ENCODE results near the gene FCGR2B. TPM values are rescaled to one million over a fixed set of nuclear protein-coding genes. Genes with fewer than 3 reads are reported as not detected.
"Not testable (repeated sequence)": the region's sequence is repeated elsewhere in the genome, so short reads cannot be mapped to it uniquely, and the experiment has no call there.

Gene FCGR2B
- total RNA-seq, 1 donor from 2014 or later: not detected

- H3K27ac Mint-ChIP-seq (ENCODE audit: unreplicated experiment): no peak overlapping the region
Measured at GRCh38 chr1:161691846-161692245, 28.9 kb downstream of the FCGR2B start.

GRCh38 chr1:161693020-161693712, 30.2 kb downstream of the FCGR2B start:
- not testable (repeated sequence) for H3K9me3 Mint-ChIP-seq (ENCODE audit: unreplicated experiment); DNase-seq (ENCODE audit: low spot score)

More at GRCh38 chr1:161691846-161692245, 28.9 kb downstream of the FCGR2B start:
- no peaks in the 10 kb centered on the region for H3K4me1 Mint-ChIP-seq (ENCODE audit: unreplicated experiment)
- H3K27me3 Mint-ChIP-seq (ENCODE audit: unreplicated experiment): no peaks in the 10 kb centered on the region
- DNase-seq (ENCODE audit: low spot score): no peak
- H3K4me3 Mint-ChIP-seq (ENCODE audit: unreplicated experiment): no peak overlapping the region
- H3K36me3 Mint-ChIP-seq (ENCODE audit: low read depth, unreplicated experiment): no peaks in the 10 kb centered on the region
- no peak for TF ChIP-seq CTCF (IDR thresholded peaks at IDR 0.05; ENCODE audit: unreplicated experiment)
- H3K9me3 Mint-ChIP-seq (ENCODE audit: unreplicated experiment): no peaks in the 10 kb centered on the region

GRCh38 chr1:161698302-161698701, 35.4 kb downstream of the FCGR2B start:
- H3K4me1 Mint-ChIP-seq (ENCODE audit: unreplicated experiment); H3K4me3 Mint-ChIP-seq (ENCODE audit: unreplicated experiment); H3K36me3 Mint-ChIP-seq (ENCODE audit: low read depth, unreplicated experiment); H3K27me3 Mint-ChIP-seq (ENCODE audit: unreplicated experiment); H3K9me3 Mint-ChIP-seq (ENCODE audit: unreplicated experiment); H3K27ac Mint-ChIP-seq (ENCODE audit: unreplicated experiment); DNase-seq (ENCODE audit: low spot score): not testable (repeated sequence)

More at GRCh38 chr1:161693020-161693712, 30.2 kb downstream of the FCGR2B start:
- H3K4me1 Mint-ChIP-seq (ENCODE audit: unreplicated experiment); H3K27me3 Mint-ChIP-seq (ENCODE audit: unreplicated experiment); H3K36me3 Mint-ChIP-seq (ENCODE audit: low read depth, unreplicated experiment); H3K4me3 Mint-ChIP-seq (ENCODE audit: unreplicated experiment); H3K27ac Mint-ChIP-seq (ENCODE audit: unreplicated experiment): not testable (repeated sequence)

GRCh38 chr1:161702250-161702649, 39.3 kb downstream of the FCGR2B start:
- Mint-ChIP-seq H3K4me1 (ENCODE audit: unreplicated experiment) (no peaks in the 10 kb centered on the region), H3K36me3 (ENCODE audit: low read depth, unreplicated experiment) (no peaks in the 10 kb centered on the region), H3K27ac (ENCODE audit: unreplicated experiment) (no peak overlapping the region), H3K9me3 (ENCODE audit: unreplicated experiment) (no peaks in the 10 kb centered on the region), H3K27me3 (ENCODE audit: unreplicated experiment) (peaks cover 2% of the 10 kb centered on the region), H3K4me3 (ENCODE audit: unreplicated experiment) (no peak overlapping the region)
- no peak for DNase-seq (ENCODE audit: low spot score)
- TF ChIP-seq CTCF (IDR thresholded peaks at IDR 0.05; ENCODE audit: unreplicated experiment): no peak

- Mint-ChIP-seq H3K27me3 (ENCODE audit: unreplicated experiment) (peaks cover 1% of the 10 kb centered on the region), H3K36me3 (ENCODE audit: low read depth, unreplicated experiment) (no peaks in the 10 kb centered on the region), H3K4me1 (ENCODE audit: unreplicated experiment) (no peaks in the 10 kb centered on the region), H3K4me3 (ENCODE audit: unreplicated experiment) (no peak overlapping the region), H3K9me3 (ENCODE audit: unreplicated experiment) (no peaks in the 10 kb centered on the region), H3K27ac (ENCODE audit: unreplicated experiment) (no peak overlapping the region)
- no peak for DNase-seq (ENCODE audit: low spot score)
- no peak for TF ChIP-seq CTCF (IDR thresholded peaks at IDR 0.05; ENCODE audit: unreplicated experiment)
Measured at GRCh38 chr1:161705537-161705936, 42.6 kb downstream of the FCGR2B start.

- no peak for TF ChIP-seq CTCF (IDR thresholded peaks at IDR 0.05; ENCODE audit: unreplicated experiment)
- H3K27ac Mint-ChIP-seq (ENCODE audit: unreplicated experiment): no peak overlapping the region
- H3K9me3 Mint-ChIP-seq (ENCODE audit: unreplicated experiment): no peaks in the 10 kb centered on the region
- no peak overlapping the region for H3K4me3 Mint-ChIP-seq (ENCODE audit: unreplicated experiment)
- no peak for DNase-seq (ENCODE audit: low spot score)
- H3K4me1 Mint-ChIP-seq (ENCODE audit: unreplicated experiment): no peaks in the 10 kb centered on the region
- no peaks in the 10 kb centered on the region for H3K36me3 Mint-ChIP-seq (ENCODE audit: low read depth, unreplicated experiment)
- peaks cover 1% of the 10 kb centered on the region for H3K27me3 Mint-ChIP-seq (ENCODE audit: unreplicated experiment)
Measured at GRCh38 chr1:161706113-161706481, 43.2 kb downstream of the FCGR2B start.
